OCI-LY1 (cell line): Measurements from ENCODE around the gene MACROD2.

Experiments
- H2AFZ ChIP-seq: fragments of 200-600 bp; sonication (generic), shearing (Covaris generic); 2 replicates; pipeline ENCODE4 v1.6.0; 2014; ENCODE audit warnings: antibody characterized with exemption, mild to moderate bottlenecking, low read length
- H3F3A ChIP-seq: fragments of 200-600 bp; sonication (generic), shearing (Covaris generic); 2 replicates; pipeline ENCODE4 v1.6.0; 2014; ENCODE audit warnings: mild to moderate bottlenecking, antibody characterized with exemption, low read length, moderate library complexity; ENCODE audit not compliant: insufficient read depth
- H3K27ac ChIP-seq: fragments of 200-600 bp; sonication (generic); 2 replicates; pipeline ENCODE4 v1.5.1; 2014; ENCODE audit warnings: low read length, mixed run types, mild to moderate bottlenecking, low read depth; ENCODE audit not compliant: poor library complexity, severe bottlenecking
- H3K27me3 ChIP-seq: fragments of 200-600 bp; sonication (generic); 2 replicates; pipeline ENCODE4 v1.6.0; 2014; ENCODE audit warnings: antibody characterized with exemption, mild to moderate bottlenecking, low read length, moderate library complexity; ENCODE audit not compliant: insufficient read depth
- H3K36me3 ChIP-seq: fragments of 200-600 bp; sonication (generic); 2 replicates; pipeline ENCODE4 v1.6.1; 2014; ENCODE audit warnings: mild to moderate bottlenecking, antibody characterized with exemption, low read length, moderate library complexity, mixed read lengths; ENCODE audit not compliant: insufficient read depth
- H3K4me1 ChIP-seq: fragments of 200-600 bp; sonication (generic); 2 replicates; pipeline ENCODE4 v1.5.1; 2014; ENCODE audit warnings: mild to moderate bottlenecking, low read length, moderate library complexity; ENCODE audit not compliant: insufficient read depth, severe bottlenecking
- H3K4me2 ChIP-seq: fragments of 200-600 bp; sonication (generic), shearing (Covaris generic); 2 replicates; pipeline ENCODE4 v1.6.1; 2014; ENCODE audit warnings: low read length
- H3K4me3 ChIP-seq: fragments of 200-600 bp; sonication (generic); 2 replicates; pipeline ENCODE4 v1.5.1; 2014; ENCODE audit warnings: low read length, low read depth, mild to moderate bottlenecking, mixed read lengths; ENCODE audit not compliant: poor library complexity, severe bottlenecking
- H3K79me2 ChIP-seq: fragments of 200-600 bp; shearing (Covaris generic); 2 replicates; pipeline ENCODE4 v1.6.1; 2016; ENCODE audit warnings: mixed run types, low read length, mixed read lengths; ENCODE audit not compliant: insufficient read depth
- H3K9ac ChIP-seq: fragments of 200-600 bp; sonication (generic), shearing (Covaris generic); 2 replicates; pipeline ENCODE4 v1.6.1; 2014; ENCODE audit warnings: mild to moderate bottlenecking, low read length, mixed read lengths
- H3K9me2 ChIP-seq: fragments of 200-600 bp; sonication (generic), shearing (Covaris generic); 2 replicates; pipeline ENCODE4 v1.6.1; 2014; ENCODE audit warnings: low read depth, mild to moderate bottlenecking, low read length, mixed read lengths
- H3K9me3 ChIP-seq: fragments of 200-600 bp; shearing (Covaris generic); 2 replicates; pipeline ENCODE4 v1.6.1; 2014; ENCODE audit warnings: low read length, mixed read lengths
- H4K20me1 ChIP-seq: fragments of 200-600 bp; sonication (generic), shearing (Covaris generic); 2 replicates; pipeline ENCODE4 v1.6.0; 2016; ENCODE audit warnings: mild to moderate bottlenecking, low read length; ENCODE audit not compliant: insufficient read depth
- EZH2 ChIP-seq: fragments of 200-600 bp; sonication (generic), shearing (Covaris generic); IDR thresholded peaks from 2 replicates; pipeline ENCODE4 v1.8.0; 2017; ENCODE audit warnings: borderline replicate concordance, mixed run types, mild to moderate bottlenecking, antibody characterized with exemption, low read length, moderate library complexity, mixed read lengths
- TF ChIP-seq, protein P1 (sequence below): fragments of 200-600 bp; sonication (generic), shearing (Covaris generic); IDR thresholded peaks from 2 replicates; pipeline ENCODE4 v1.5.1; 2017; ENCODE audit warnings: mild to moderate bottlenecking, antibody characterized with exemption, low read length, moderate library complexity, mixed read lengths

Gene MACROD2

DNA sequence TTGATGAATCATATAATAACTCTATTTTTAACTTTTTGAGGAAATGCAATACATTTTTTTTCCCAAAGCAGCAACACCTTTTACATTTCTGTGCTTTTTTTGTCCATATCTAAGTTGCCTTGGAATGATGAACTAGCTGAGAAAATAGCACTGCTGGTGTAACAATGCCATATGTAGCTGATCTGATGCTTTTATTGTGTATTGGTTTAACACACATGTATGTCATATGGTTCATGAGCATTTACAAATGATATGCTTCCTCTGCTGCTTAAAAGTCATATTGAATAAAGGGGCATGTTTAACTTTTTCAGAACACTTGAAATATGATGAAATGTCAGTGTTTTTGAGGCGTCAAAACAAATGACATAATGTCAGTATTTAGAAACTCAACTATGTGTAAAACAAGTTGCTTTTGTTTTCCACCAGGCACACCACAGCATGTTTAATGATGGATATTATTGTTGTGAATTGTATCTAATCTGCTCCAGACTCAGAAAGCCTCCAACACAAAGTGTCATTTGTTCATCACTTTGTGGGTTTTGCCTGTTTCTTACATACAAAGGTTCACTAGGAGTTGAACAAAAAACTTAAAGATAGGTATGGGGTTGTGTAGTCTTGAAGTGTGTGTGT is 1117.9 kb downstream of the MACROD2 start:
- H2AFZ ChIP-seq: no peak overlapping the region
- H3K9me2 ChIP-seq: no peaks in the 10 kb centered on the region
- no peaks in the 10 kb centered on the region for H3K36me3 ChIP-seq
- no peaks in the 10 kb centered on the region for H3K4me1 ChIP-seq
- no peak overlapping the region for H3K27ac ChIP-seq
- TF ChIP-seq, protein P1, sequence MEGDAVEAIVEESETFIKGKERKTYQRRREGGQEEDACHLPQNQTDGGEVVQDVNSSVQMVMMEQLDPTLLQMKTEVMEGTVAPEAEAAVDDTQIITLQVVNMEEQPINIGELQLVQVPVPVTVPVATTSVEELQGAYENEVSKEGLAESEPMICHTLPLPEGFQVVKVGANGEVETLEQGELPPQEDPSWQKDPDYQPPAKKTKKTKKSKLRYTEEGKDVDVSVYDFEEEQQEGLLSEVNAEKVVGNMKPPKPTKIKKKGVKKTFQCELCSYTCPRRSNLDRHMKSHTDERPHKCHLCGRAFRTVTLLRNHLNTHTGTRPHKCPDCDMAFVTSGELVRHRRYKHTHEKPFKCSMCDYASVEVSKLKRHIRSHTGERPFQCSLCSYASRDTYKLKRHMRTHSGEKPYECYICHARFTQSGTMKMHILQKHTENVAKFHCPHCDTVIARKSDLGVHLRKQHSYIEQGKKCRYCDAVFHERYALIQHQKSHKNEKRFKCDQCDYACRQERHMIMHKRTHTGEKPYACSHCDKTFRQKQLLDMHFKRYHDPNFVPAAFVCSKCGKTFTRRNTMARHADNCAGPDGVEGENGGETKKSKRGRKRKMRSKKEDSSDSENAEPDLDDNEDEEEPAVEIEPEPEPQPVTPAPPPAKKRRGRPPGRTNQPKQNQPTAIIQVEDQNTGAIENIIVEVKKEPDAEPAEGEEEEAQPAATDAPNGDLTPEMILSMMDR: no peak
- TF ChIP-seq EZH2: no peak
- no peaks in the 10 kb centered on the region for H3F3A ChIP-seq
- H3K4me2 ChIP-seq: no peak overlapping the region
- no peak overlapping the region for H3K9ac ChIP-seq
- H3K9me3 ChIP-seq: no peaks in the 10 kb centered on the region
- H4K20me1 ChIP-seq: no peaks in the 10 kb centered on the region
- H3K4me3 ChIP-seq: no peak overlapping the region
- no peaks in the 10 kb centered on the region for H3K79me2 ChIP-seq
- no peaks in the 10 kb centered on the region for H3K27me3 ChIP-seq

DNA sequence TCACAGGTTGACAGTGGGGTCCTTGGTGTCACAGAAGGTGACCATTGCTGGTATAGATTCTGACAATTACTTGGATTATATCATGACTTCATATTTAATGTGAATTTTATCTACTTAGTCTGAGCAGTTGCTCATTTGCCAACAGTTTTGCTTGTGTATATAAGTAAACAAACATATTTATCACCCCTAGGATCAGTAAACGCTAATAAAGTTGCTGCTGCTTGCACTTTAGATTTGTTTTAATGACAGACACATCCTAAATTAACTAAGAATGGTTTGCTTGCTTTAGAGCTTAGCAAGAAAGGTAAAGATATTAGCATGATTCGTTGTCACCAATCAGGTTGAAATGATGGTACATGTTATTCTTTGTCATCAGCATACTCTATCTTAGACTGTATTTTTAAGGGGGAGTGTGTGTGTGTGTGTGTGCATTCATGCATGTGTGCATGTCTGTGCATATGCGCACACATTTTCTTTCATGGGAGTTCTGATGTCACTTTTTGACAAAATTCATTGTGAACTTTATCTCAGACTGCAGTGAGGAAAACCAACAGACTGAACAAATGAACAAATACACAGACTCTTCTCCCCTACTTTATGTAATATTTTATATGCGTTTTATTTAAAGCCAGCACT is 1124.7 kb downstream of the MACROD2 start:
- Histone ChIP-seq H3F3A (no peaks in the 10 kb centered on the region), H2AFZ (no peak overlapping the region), H3K4me1 (no peaks in the 10 kb centered on the region), H3K79me2 (no peaks in the 10 kb centered on the region), H3K27ac (no peak overlapping the region), H3K9me3 (no peaks in the 10 kb centered on the region), H3K4me3 (no peak overlapping the region), H3K4me2 (no peak overlapping the region), H3K9ac (no peak overlapping the region), H4K20me1 (no peaks in the 10 kb centered on the region), H3K9me2 (no peaks in the 10 kb centered on the region), H3K27me3 (no peaks in the 10 kb centered on the region), H3K36me3 (no peaks in the 10 kb centered on the region)
- TF ChIP-seq, protein P1: no peak
- TF ChIP-seq EZH2: no peak

DNA sequence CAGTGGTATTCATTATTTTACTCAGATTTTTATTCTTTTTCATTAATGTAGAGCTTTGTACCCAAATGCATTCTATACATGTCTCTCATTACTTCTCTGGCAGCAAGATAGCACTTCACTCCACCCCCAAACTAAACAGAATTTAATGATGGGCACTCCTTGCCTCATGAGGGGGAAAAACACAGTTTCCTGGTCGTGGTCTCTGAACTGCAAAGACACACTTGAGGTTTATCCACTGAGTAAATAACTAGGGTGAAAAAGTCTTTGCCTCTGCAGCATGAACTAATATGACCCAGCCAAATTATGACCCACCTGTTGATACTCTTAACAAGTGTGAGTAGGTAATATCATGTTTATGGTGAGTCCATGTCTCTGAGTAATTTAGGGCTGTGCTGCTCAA is 1127.3 kb downstream of the MACROD2 start:
- Histone ChIP-seq H3K27me3 (no peaks in the 10 kb centered on the region), H2AFZ (no peak overlapping the region), H3K9ac (no peak overlapping the region), H3K4me3 (no peak overlapping the region), H3K4me2 (no peak overlapping the region), H3F3A (no peaks in the 10 kb centered on the region), H3K9me3 (no peaks in the 10 kb centered on the region), H4K20me1 (no peaks in the 10 kb centered on the region), H3K4me1 (no peaks in the 10 kb centered on the region), H3K27ac (no peak overlapping the region), H3K9me2 (no peaks in the 10 kb centered on the region), H3K36me3 (no peaks in the 10 kb centered on the region), H3K79me2 (no peaks in the 10 kb centered on the region)
- no peak for TF ChIP-seq EZH2
- TF ChIP-seq, protein P1: no peak
